Thoracic aorta (tissue), 2 donors: Measurements from ENCODE around the gene GP9. TPM values are rescaled to one million over a fixed set of nuclear protein-coding genes. Genes with fewer than 3 reads are reported as not detected.

ENCODE experiments used
- ATAC-seq: fragments of 150-250 bp; one replicate; pipeline ENCODE4 v1.8.0; 2017; ENCODE audit warnings: low read depth; ENCODE audit not compliant: insufficient number of reproducible peaks, low FRiP score
- DNase-seq: peaks from one replicate; pipeline ENCODE4 v3.0.0-alpha.2; 2020; ENCODE audit warnings: low spot score
- H3K27ac ChIP-seq, 2 donors: fragments of 200-600 bp; sonication (generic); 1 replicate in 1 of 2; 2 replicates in 1 of 2; pipeline ENCODE4 v1.5.1; 2016; ENCODE audit warnings: mild to moderate bottlenecking in 2 of 2, moderate library complexity in 2 of 2
- H3K27me3 ChIP-seq: fragments of 200-600 bp; sonication (generic); replicated peaks from 2 replicates; pipeline ENCODE4 v1.6.0; 2016; ENCODE audit warnings: mild to moderate bottlenecking; ENCODE audit not compliant: insufficient read depth
- H3K36me3 ChIP-seq: fragments of 200-600 bp; sonication (generic); one replicate; pipeline ENCODE4 v1.5.1; 2016
- H3K4me1 ChIP-seq, 2 donors: fragments of 200-600 bp; sonication (generic); 1 replicate in 1 of 2; 2 replicates in 1 of 2; pipeline versions ENCODE4 v1.5.1 to v1.6.0; 2016; ENCODE audit warnings: low read depth in 2 of 2, mild to moderate bottlenecking in 1 of 2; ENCODE audit not compliant: control insufficient read depth in 1 of 2
- H3K4me3 ChIP-seq: fragments of 200-600 bp; sonication (generic); 2 replicates; pipeline ENCODE4 v1.5.1; 2016; ENCODE audit warnings: mild to moderate bottlenecking
- H3K9me3 ChIP-seq: fragments of 200-600 bp; sonication (generic); 2 replicates; pipeline ENCODE4 v1.5.1; 2016
- CTCF ChIP-seq: fragments of 200-600 bp; sonication (generic); IDR thresholded peaks from one replicate; pipeline ENCODE4 v1.5.1; 2019; ENCODE audit warnings: antibody characterized with exemption
- total RNA-seq, 2 donors: library from RNA; depleted of rRNA; stranded (reverse); fragments of >200 nt; gene quantifications; one replicate each; pipeline versions ENCODE4 v1.1.0 to v1.2.3, GENCODE V29; 2016

Gene GP9
- total RNA-seq, 2 donors from 2014 or later = not detected

- Histone ChIP-seq H3K4me1 (peaks cover 0 to 3% of the 10 kb centered on the region in 2 donors), H3K36me3 (no peaks in the 10 kb centered on the region)
Observed at GRCh38 chr3:129023008-129023358, 37.6 kb upstream of the GP9 start.

GRCh38 chr3:129023909-129024308, 36.7 kb upstream of the GP9 start:
- TF ChIP-seq CTCF = no peak
- H3K4me3 ChIP-seq = no peak overlapping the region
- no peaks in the 10 kb centered on the region for H3K9me3 ChIP-seq
- H3K27me3 ChIP-seq = no peaks in the 10 kb centered on the region
- ATAC-seq = no peak
- H3K27ac ChIP-seq = no peak overlapping the region
- no peak for DNase-seq
- no peaks in the 10 kb centered on the region for H3K36me3 ChIP-seq
- H3K4me1 ChIP-seq = peaks cover 0 to 3% of the 10 kb centered on the region in 2 donors

More at GRCh38 chr3:129023008-129023358, 37.6 kb upstream of the GP9 start:
- Histone ChIP-seq H3K27ac (no peak overlapping the region), H3K4me3 (no peak overlapping the region), H3K9me3 (no peaks in the 10 kb centered on the region), H3K27me3 (no peaks in the 10 kb centered on the region)
- ATAC-seq (no peak), DNase-seq (no peak)
- TF ChIP-seq CTCF = no peak

- peaks cover 0 to 3% of the 10 kb centered on the region in 2 donors for H3K4me1 ChIP-seq
- no peak for TF ChIP-seq CTCF
- H3K27ac ChIP-seq = no peak overlapping the region
- H3K9me3 ChIP-seq = no peaks in the 10 kb centered on the region
- DNase-seq (no peak), ATAC-seq (no peak)
- no peaks in the 10 kb centered on the region for H3K27me3 ChIP-seq
- no peaks in the 10 kb centered on the region for H3K36me3 ChIP-seq
- no peak overlapping the region for H3K4me3 ChIP-seq
Observed at GRCh38 chr3:129025108-129025507, 35.5 kb upstream of the GP9 start.

GRCh38 chr3:129025691-129026435, 34.7 kb upstream of the GP9 start:
- no peaks in the 10 kb centered on the region for H3K9me3 ChIP-seq
- H3K27me3 ChIP-seq = no peaks in the 10 kb centered on the region
- DNase-seq (no peak), ATAC-seq (no peak)
- H3K4me3 ChIP-seq = no peak overlapping the region
- no peak overlapping the region for H3K27ac ChIP-seq
- no peaks in the 10 kb centered on the region for H3K36me3 ChIP-seq
- TF ChIP-seq CTCF = no peak
- peaks cover 0 to 3% of the 10 kb centered on the region in 2 donors for H3K4me1 ChIP-seq

- DNase-seq = peak; percentile 61
- Histone ChIP-seq H3K4me3 (peak overlapping the region; percentile 81), H3K27ac (peak overlapping the region in 1 of 2 donors; percentile 11), H3K4me1 (peaks cover 0 to 3% of the 10 kb centered on the region in 2 donors), H3K9me3 (no peaks in the 10 kb centered on the region), H3K36me3 (no peaks in the 10 kb centered on the region), H3K27me3 (no peaks in the 10 kb centered on the region)
- TF ChIP-seq CTCF = peak; percentile 67
- peak; percentile 63 for ATAC-seq
Observed at GRCh38 chr3:129026728-129027543, 33.6 kb upstream of the GP9 start.
